Measurements from ENCODE around the gene ZNF423. TPM values are rescaled to one million over a fixed set of nuclear protein-coding genes. Genes with fewer than 3 reads are reported as not detected.

Gene ZNF423
- total and polyA plus RNA-seq, 2 donors, result 6.4 to 14.0 TPM

- Histone ChIP-seq H3K4me3 (ENCODE audit: low read depth, low read length) (no peak overlapping the region), H3K27ac (ENCODE audit: low read depth) (no peak overlapping the region), H3K36me3 (ENCODE audit: insufficient read depth) (no peaks in the 10 kb centered on the region), H3K4me1 (ENCODE audit: insufficient read depth) (no peaks in the 10 kb centered on the region)
- no peak for DNase-seq (ENCODE audit: extremely low spot score)
- WGBS, result 87% methylated on average over 12 of the region's 12 CpGs
Observed at GRCh38 chr16:49467540-49468372, 388.2 kb downstream of the ZNF423 start.

GRCh38 chr16:49466881-49467280 lies 389.0 kb downstream of the ZNF423 start:
- Histone ChIP-seq H3K27ac (ENCODE audit: low read depth) (no peak overlapping the region), H3K4me1 (ENCODE audit: insufficient read depth) (no peaks in the 10 kb centered on the region), H3K36me3 (ENCODE audit: insufficient read depth) (no peaks in the 10 kb centered on the region), H3K4me3 (ENCODE audit: low read depth, low read length) (no peak overlapping the region)
- WGBS, result 95% methylated on average over 1 of the region's 1 CpG
- no peak for DNase-seq (ENCODE audit: extremely low spot score)

- 91% methylated on average over 4 of the region's 4 CpGs for WGBS
- H3K36me3 ChIP-seq (ENCODE audit: insufficient read depth), result no peaks in the 10 kb centered on the region
- DNase-seq (ENCODE audit: extremely low spot score), result no peak
Observed at GRCh38 chr16:49466529-49466831, 389.4 kb downstream of the ZNF423 start.

GRCh38 chr16:49465661-49466528 lies 390.0 kb downstream of the ZNF423 start:
- WGBS, result 87% methylated on average over 19 of the region's 19 CpGs
- H3K27ac ChIP-seq (ENCODE audit: low read depth), result no peak overlapping the region
- DNase-seq (ENCODE audit: extremely low spot score), result no peak

More at GRCh38 chr16:49466529-49466831, 389.4 kb downstream of the ZNF423 start:
- Histone ChIP-seq H3K4me3 (ENCODE audit: low read depth, low read length) (no peak overlapping the region), H3K27ac (ENCODE audit: low read depth) (no peak overlapping the region), H3K4me1 (ENCODE audit: insufficient read depth) (no peaks in the 10 kb centered on the region)

GRCh38 chr16:49464877-49465504 lies 390.9 kb downstream of the ZNF423 start:
- no peaks in the 10 kb centered on the region for H3K4me1 ChIP-seq (ENCODE audit: insufficient read depth)
- no peaks in the 10 kb centered on the region for H3K36me3 ChIP-seq (ENCODE audit: insufficient read depth)
- no peak overlapping the region for H3K4me3 ChIP-seq (ENCODE audit: low read depth, low read length)
- 17% methylated on average over 40 of the region's 40 CpGs for WGBS
- no peak for DNase-seq (ENCODE audit: extremely low spot score)
- H3K27ac ChIP-seq (ENCODE audit: low read depth), result no peak overlapping the region

More at GRCh38 chr16:49465661-49466528, 390.0 kb downstream of the ZNF423 start:
- no peaks in the 10 kb centered on the region for H3K4me1 ChIP-seq (ENCODE audit: insufficient read depth)
- no peaks in the 10 kb centered on the region for H3K36me3 ChIP-seq (ENCODE audit: insufficient read depth)
- no peak overlapping the region for H3K4me3 ChIP-seq (ENCODE audit: low read depth, low read length)

- WGBS, result 84% methylated on average over 2 of the region's 2 CpGs
- H3K36me3 ChIP-seq (ENCODE audit: insufficient read depth), result no peaks in the 10 kb centered on the region
- no peaks in the 10 kb centered on the region for H3K4me1 ChIP-seq (ENCODE audit: insufficient read depth)
- H3K27ac ChIP-seq (ENCODE audit: low read depth), result no peak overlapping the region
- DNase-seq (ENCODE audit: extremely low spot score), result no peak
- H3K4me3 ChIP-seq (ENCODE audit: low read depth, low read length), result no peak overlapping the region
Observed at GRCh38 chr16:49464093-49464492, 391.8 kb downstream of the ZNF423 start.

- DNase-seq (ENCODE audit: extremely low spot score), result no peak
- no peak overlapping the region for H3K27ac ChIP-seq (ENCODE audit: low read depth)
- no peaks in the 10 kb centered on the region for H3K4me1 ChIP-seq (ENCODE audit: insufficient read depth)
- no peaks in the 10 kb centered on the region for H3K36me3 ChIP-seq (ENCODE audit: insufficient read depth)
- no peak overlapping the region for H3K4me3 ChIP-seq (ENCODE audit: low read depth, low read length)
- WGBS, result 74% methylated on average over 7 of the region's 7 CpGs
Observed at GRCh38 chr16:49463529-49463928, 392.4 kb downstream of the ZNF423 start.

- no peak overlapping the region for H3K4me3 ChIP-seq (ENCODE audit: low read depth, low read length)
- H3K4me1 ChIP-seq (ENCODE audit: insufficient read depth), result no peaks in the 10 kb centered on the region
- no peak overlapping the region for H3K27ac ChIP-seq (ENCODE audit: low read depth)
- DNase-seq (ENCODE audit: extremely low spot score), result no peak
- H3K36me3 ChIP-seq (ENCODE audit: insufficient read depth), result no peaks in the 10 kb centered on the region
- 79% methylated on average over 6 of the region's 6 CpGs for WGBS
Observed at GRCh38 chr16:49462989-49463371, 392.9 kb downstream of the ZNF423 start.

- no peaks in the 10 kb centered on the region for H3K36me3 ChIP-seq (ENCODE audit: insufficient read depth)
- WGBS, result 87% methylated on average over 8 of the region's 8 CpGs
- DNase-seq (ENCODE audit: extremely low spot score), result no peak
Observed at GRCh38 chr16:49462362-49462988, 393.4 kb downstream of the ZNF423 start.

GRCh38 chr16:49461517-49461951 lies 394.4 kb downstream of the ZNF423 start:
- no peak overlapping the region for H3K27ac ChIP-seq (ENCODE audit: low read depth)
- DNase-seq (ENCODE audit: extremely low spot score), result no peak
- no peaks in the 10 kb centered on the region for H3K36me3 ChIP-seq (ENCODE audit: insufficient read depth)
- H3K4me3 ChIP-seq (ENCODE audit: low read depth, low read length), result no peak overlapping the region
- 86% methylated on average over 7 of the region's 7 CpGs for WGBS
- H3K4me1 ChIP-seq (ENCODE audit: insufficient read depth), result no peaks in the 10 kb centered on the region

More at GRCh38 chr16:49462362-49462988, 393.4 kb downstream of the ZNF423 start:
- H3K4me3 ChIP-seq (ENCODE audit: low read depth, low read length), result no peak overlapping the region
- H3K4me1 ChIP-seq (ENCODE audit: insufficient read depth), result no peaks in the 10 kb centered on the region
- H3K27ac ChIP-seq (ENCODE audit: low read depth), result no peak overlapping the region

GRCh38 chr16:49460786-49461470 lies 395.0 kb downstream of the ZNF423 start:
- H3K36me3 ChIP-seq (ENCODE audit: insufficient read depth), result no peaks in the 10 kb centered on the region
- no peak overlapping the region for H3K4me3 ChIP-seq (ENCODE audit: low read depth, low read length)
- no peaks in the 10 kb centered on the region for H3K4me1 ChIP-seq (ENCODE audit: insufficient read depth)
- 74% methylated on average over 10 of the region's 10 CpGs for WGBS
- DNase-seq (ENCODE audit: extremely low spot score), result no peak
- H3K27ac ChIP-seq (ENCODE audit: low read depth), result no peak overlapping the region

GRCh38 chr16:49459953-49460735 lies 395.8 kb downstream of the ZNF423 start:
- DNase-seq (ENCODE audit: extremely low spot score), result no peak
- no peak overlapping the region for H3K4me3 ChIP-seq (ENCODE audit: low read depth, low read length)
- no peaks in the 10 kb centered on the region for H3K36me3 ChIP-seq (ENCODE audit: insufficient read depth)
- no peak overlapping the region for H3K27ac ChIP-seq (ENCODE audit: low read depth)
- H3K4me1 ChIP-seq (ENCODE audit: insufficient read depth), result no peaks in the 10 kb centered on the region
- 68% methylated on average over 6 of the region's 6 CpGs for WGBS

Measured in urinary bladder (tissue), 4 donors.